ENCODE measurements around the gene ZNF69. TPM values are rescaled to one million over a fixed set of nuclear protein-coding genes. Genes with fewer than 3 reads are reported as not detected.
A peak's percentile ranks its signal among the peaks of the same experiment; 100 is the strongest.
"Not testable (repeated sequence)": the region's sequence is repeated elsewhere in the genome, so short reads cannot be mapped to it uniquely, and the experiment has no call there.

The ZNF69 gene
- total and polyA plus RNA-seq, 5 donors from 2014 or later = 0.86 to 2.6 (median 2.0) TPM

- H3K9me3 ChIP-seq (ENCODE audit: control insufficient read depth in 2 of 2, low read length in 2 of 2) = peaks cover 44 to 61% of the 10 kb centered on the region in 2 experiments
- H3K4me3 ChIP-seq (ENCODE audit: low read depth, low read length) = no peak overlapping the region
Observed at GRCh38 chr19:11905928-11906327, 18.3 kb downstream of the ZNF69 start.

DNA sequence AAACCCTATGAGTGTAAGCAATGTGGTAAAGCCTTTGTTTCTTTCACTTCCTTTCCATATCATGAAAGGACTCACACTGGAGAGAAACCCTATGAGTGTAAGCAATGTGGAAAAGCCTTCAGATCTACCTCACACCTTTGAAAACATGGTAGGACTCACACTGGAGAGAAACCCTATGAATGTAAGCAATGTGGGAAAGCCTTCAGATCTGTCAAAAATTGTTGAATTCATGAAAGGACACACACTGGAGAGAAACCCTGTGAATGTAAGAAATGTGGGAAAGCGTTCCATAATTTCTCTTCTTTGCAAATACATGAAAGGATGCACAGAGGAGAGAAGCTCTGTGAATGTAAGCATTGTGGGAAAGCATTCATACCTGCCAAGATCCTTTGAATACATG is 24.4 kb downstream of the ZNF69 start:
- not testable (repeated sequence) for H3K27me3 ChIP-seq (ENCODE audit: control insufficient read depth, insufficient read depth, low read length); H3K36me3 Mint-ChIP-seq; H3K4me1 ChIP-seq (ENCODE audit: control insufficient read depth, insufficient read depth, low read length, poor library complexity, severe bottlenecking); DNase-seq; H3K27ac ChIP-seq (ENCODE audit: insufficient read depth, low read length, poor library complexity, severe bottlenecking); H3K4me3 Mint-ChIP-seq; H3K4me1 Mint-ChIP-seq; H3K4me3 ChIP-seq (ENCODE audit: low read depth, low read length); H3K27ac Mint-ChIP-seq; H3K36me3 ChIP-seq (ENCODE audit: control insufficient read depth, insufficient read depth, low read length); H3K27me3 Mint-ChIP-seq; ATAC-seq (ENCODE audit: low read depth in 2 of 2)
- H3K9me3 ChIP-seq (ENCODE audit: control insufficient read depth in 2 of 2, low read length in 2 of 2) = peaks cover 17 to 30% of the 10 kb centered on the region in 2 experiments
- peaks cover 0 to 74% (median 6%) of the 10 kb centered on the region in 7 donors for H3K9me3 Mint-ChIP-seq

More at GRCh38 chr19:11905928-11906327, 18.3 kb downstream of the ZNF69 start:
- H3K9me3 Mint-ChIP-seq = peaks cover 0 to 85% (median 28%) of the 10 kb centered on the region in 7 donors
- H3K4me3 Mint-ChIP-seq = no peak overlapping the region
- ATAC-seq (ENCODE audit: low read depth in 2 of 2) (no peak), DNase-seq (no peak)
- no peak overlapping the region for H3K27ac Mint-ChIP-seq
- peaks cover 17% of the 10 kb centered on the region for H3K36me3 ChIP-seq (ENCODE audit: control insufficient read depth, insufficient read depth, low read length)
- no peaks in the 10 kb centered on the region for H3K27me3 ChIP-seq (ENCODE audit: control insufficient read depth, insufficient read depth, low read length)
- H3K27me3 Mint-ChIP-seq = no peaks in the 10 kb centered on the region
- H3K27ac ChIP-seq (ENCODE audit: insufficient read depth, low read length, poor library complexity, severe bottlenecking) = no peak overlapping the region
- peaks cover 25% of the 10 kb centered on the region for H3K36me3 Mint-ChIP-seq
- H3K4me1 ChIP-seq (ENCODE audit: control insufficient read depth, insufficient read depth, low read length, poor library complexity, severe bottlenecking) = no peaks in the 10 kb centered on the region
- peaks cover 0 to 3% (median 0%) of the 10 kb centered on the region in 4 donors for H3K4me1 Mint-ChIP-seq

- ATAC-seq (ENCODE audit: low read depth in 2 of 2); H3K36me3 ChIP-seq (ENCODE audit: control insufficient read depth, insufficient read depth, low read length); H3K27ac ChIP-seq (ENCODE audit: insufficient read depth, low read length, poor library complexity, severe bottlenecking); H3K4me1 ChIP-seq (ENCODE audit: control insufficient read depth, insufficient read depth, low read length, poor library complexity, severe bottlenecking); H3K4me3 ChIP-seq (ENCODE audit: low read depth, low read length); H3K36me3 Mint-ChIP-seq; H3K4me1 Mint-ChIP-seq; H3K27ac Mint-ChIP-seq; H3K27me3 Mint-ChIP-seq; H3K27me3 ChIP-seq (ENCODE audit: control insufficient read depth, insufficient read depth, low read length); DNase-seq; H3K4me3 Mint-ChIP-seq: not testable (repeated sequence)
- peaks cover 0 to 52% (median 5%) of the 10 kb centered on the region in 7 donors for H3K9me3 Mint-ChIP-seq
- H3K9me3 ChIP-seq (ENCODE audit: control insufficient read depth in 2 of 2, low read length in 2 of 2) = peaks cover 16 to 25% of the 10 kb centered on the region in 2 experiments
Observed at GRCh38 chr19:11914417-11915051, 27.0 kb downstream of the ZNF69 start.

- Histone ChIP-seq H3K4me3 (ENCODE audit: low read depth, low read length) (no peak overlapping the region), H3K36me3 (ENCODE audit: control insufficient read depth, insufficient read depth, low read length) (no peaks in the 10 kb centered on the region), H3K27ac (ENCODE audit: insufficient read depth, low read length, poor library complexity, severe bottlenecking) (no peak overlapping the region), H3K9me3 (ENCODE audit: control insufficient read depth in 2 of 2, low read length in 2 of 2) (no peaks in the 10 kb centered on the region), H3K27me3 (ENCODE audit: control insufficient read depth, insufficient read depth, low read length) (no peaks in the 10 kb centered on the region), H3K4me1 (ENCODE audit: control insufficient read depth, insufficient read depth, low read length, poor library complexity, severe bottlenecking) (peaks cover 21% of the 10 kb centered on the region)
- DNase-seq (no peak), ATAC-seq (ENCODE audit: low read depth in 2 of 2) (no peak)
- Mint-ChIP-seq H3K9me3 (peaks cover 0 to 9% (median 1%) of the 10 kb centered on the region in 7 donors), H3K36me3 (peaks cover 4% of the 10 kb centered on the region), H3K4me3 (peak overlapping the region in 2 of 4 donors; percentile 52 to 73), H3K27me3 (peaks cover 4% of the 10 kb centered on the region), H3K27ac (no peak overlapping the region), H3K4me1 (peaks cover 14 to 33% (median 23%) of the 10 kb centered on the region in 4 donors)
Observed at GRCh38 chr19:11921852-11922495, 34.4 kb downstream of the ZNF69 start.

DNA sequence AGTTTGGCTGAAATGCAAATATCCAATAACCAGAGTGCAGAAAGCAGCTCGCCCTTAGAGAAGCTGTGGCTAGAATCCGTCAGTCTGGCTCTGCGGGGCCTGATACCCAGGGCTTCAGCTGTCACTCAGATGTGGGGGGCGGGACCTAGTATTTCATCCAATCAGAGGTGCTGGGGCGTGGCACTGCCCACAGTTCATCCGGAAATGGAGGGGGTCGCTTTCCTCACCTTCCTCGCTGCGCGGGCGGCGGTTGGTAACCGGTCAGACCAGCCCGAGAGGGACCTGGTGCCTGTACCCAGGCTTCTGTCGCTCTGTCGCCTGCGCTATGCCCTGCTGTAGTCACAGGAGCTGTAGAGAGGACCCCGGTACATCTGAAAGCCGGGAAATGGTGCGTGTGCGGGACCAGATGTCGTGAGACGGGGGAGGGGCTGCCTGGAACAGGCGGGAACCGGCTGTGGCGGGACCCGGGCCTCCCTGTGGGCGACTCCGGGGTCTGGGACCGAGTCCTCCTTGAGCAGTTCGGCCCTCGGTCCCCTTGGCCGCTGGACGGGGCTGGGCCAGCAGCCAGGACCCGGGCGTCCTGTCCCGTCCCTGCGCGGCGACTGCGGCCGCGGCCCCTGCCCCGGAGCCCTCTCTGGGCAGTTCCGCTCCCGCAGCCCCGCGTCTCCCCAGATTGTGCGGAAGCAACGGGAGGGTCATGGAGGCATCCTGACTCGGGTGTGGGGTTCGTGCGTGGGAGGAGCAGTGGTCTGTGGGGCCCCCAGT is 37.5 kb downstream of the ZNF69 start, which contains the start of gene ZNF700:
Gene ZNF700 (plus strand): TSS at position 222 of the 765 bp plus-strand sequence. CDS start 104 bp downstream, at position 326.
- H3K27me3 Mint-ChIP-seq = peaks cover 4% of the 10 kb centered on the region
- peaks cover 0 to 7% (median 0%) of the 10 kb centered on the region in 7 donors for H3K9me3 Mint-ChIP-seq
- ATAC-seq (ENCODE audit: low read depth in 2 of 2) = peak; percentile 90 to 92
- H3K36me3 ChIP-seq (ENCODE audit: control insufficient read depth, insufficient read depth, low read length) = peaks cover 8% of the 10 kb centered on the region
- H3K27ac ChIP-seq (ENCODE audit: insufficient read depth, low read length, poor library complexity, severe bottlenecking) = peak within 1 kb of the TSS; percentile 87
- H3K4me1 Mint-ChIP-seq = peaks cover 14 to 51% (median 31%) of the 10 kb centered on the region in 4 donors
- H3K36me3 Mint-ChIP-seq = peaks cover 14% of the 10 kb centered on the region
- peaks cover 3 to 9% of the 10 kb centered on the region in 2 experiments for H3K9me3 ChIP-seq (ENCODE audit: control insufficient read depth in 2 of 2, low read length in 2 of 2)
- H3K4me3 ChIP-seq (ENCODE audit: low read depth, low read length) = peak within 1 kb of the TSS; percentile 88
- H3K4me3 Mint-ChIP-seq = peak within 1 kb of the TSS; percentile 94 to 99 (median 96)
- peaks cover 21% of the 10 kb centered on the region for H3K4me1 ChIP-seq (ENCODE audit: control insufficient read depth, insufficient read depth, low read length, poor library complexity, severe bottlenecking)
- peak; percentile 85 to 95 (median 91) for DNase-seq
- peak within 1 kb of the TSS; percentile 91 to 99 (median 98) for H3K27ac Mint-ChIP-seq
- no peaks in the 10 kb centered on the region for H3K27me3 ChIP-seq (ENCODE audit: control insufficient read depth, insufficient read depth, low read length)

GRCh38 chr19:11925651-11926187 is 38.1 kb downstream of the ZNF69 start:
- H3K4me1 Mint-ChIP-seq = peaks cover 14 to 57% (median 36%) of the 10 kb centered on the region in 4 donors
- DNase-seq; H3K27me3 Mint-ChIP-seq; H3K9me3 Mint-ChIP-seq; ATAC-seq (ENCODE audit: low read depth in 2 of 2); H3K27me3 ChIP-seq (ENCODE audit: control insufficient read depth, insufficient read depth, low read length): not testable (repeated sequence)
- peaks cover 20% of the 10 kb centered on the region for H3K36me3 Mint-ChIP-seq
- peak overlapping the region; percentile 33 to 91 (median 78) for H3K27ac Mint-ChIP-seq
- Histone ChIP-seq H3K36me3 (ENCODE audit: control insufficient read depth, insufficient read depth, low read length) (peaks cover 12% of the 10 kb centered on the region), H3K4me3 (ENCODE audit: low read depth, low read length) (peak overlapping the region; percentile 68), H3K27ac (ENCODE audit: insufficient read depth, low read length, poor library complexity, severe bottlenecking) (peak overlapping the region; percentile 87), H3K9me3 (ENCODE audit: control insufficient read depth in 2 of 2, low read length in 2 of 2) (peaks cover 6 to 15% of the 10 kb centered on the region in 2 experiments), H3K4me1 (ENCODE audit: control insufficient read depth, insufficient read depth, low read length, poor library complexity, severe bottlenecking) (peaks cover 21% of the 10 kb centered on the region)
- peak overlapping the region; percentile 76 to 98 (median 94) for H3K4me3 Mint-ChIP-seq

DNA sequence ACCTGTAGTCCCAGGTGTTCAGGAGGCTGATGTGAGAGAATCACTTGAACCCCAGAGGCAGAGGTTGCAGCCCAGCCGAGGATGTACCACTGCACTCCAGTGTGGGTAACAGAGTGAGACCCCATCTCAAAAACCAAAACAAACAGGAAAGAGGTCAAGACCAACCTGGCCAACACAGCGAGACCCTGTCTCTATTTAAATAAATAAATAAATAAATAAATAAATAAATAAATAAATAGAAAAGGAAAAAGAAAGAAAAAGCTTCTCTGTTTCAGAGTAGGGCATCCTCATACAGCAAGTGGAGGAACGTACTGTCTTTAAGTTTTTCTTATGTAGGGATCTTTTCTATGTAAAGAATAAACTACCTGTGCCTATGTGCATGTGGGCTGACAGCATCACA is 39.6 kb downstream of the ZNF69 start:
- peaks cover 14 to 66% (median 43%) of the 10 kb centered on the region in 4 donors for H3K4me1 Mint-ChIP-seq
- no peak for ATAC-seq (ENCODE audit: low read depth in 2 of 2)
- H3K36me3 Mint-ChIP-seq = peaks cover 29% of the 10 kb centered on the region
- peak overlapping the region in 1 of 3 donors; percentile 91 for H3K27ac Mint-ChIP-seq
- peaks cover 4% of the 10 kb centered on the region for H3K27me3 Mint-ChIP-seq
- peaks cover 15 to 25% of the 10 kb centered on the region in 2 experiments for H3K9me3 ChIP-seq (ENCODE audit: control insufficient read depth in 2 of 2, low read length in 2 of 2)
- H3K9me3 Mint-ChIP-seq = peaks cover 0 to 15% (median 3%) of the 10 kb centered on the region in 7 donors
- H3K27ac ChIP-seq (ENCODE audit: insufficient read depth, low read length, poor library complexity, severe bottlenecking) = no peak overlapping the region
- no peak for DNase-seq
- peaks cover 21% of the 10 kb centered on the region for H3K4me1 ChIP-seq (ENCODE audit: control insufficient read depth, insufficient read depth, low read length, poor library complexity, severe bottlenecking)
- peak overlapping the region in 3 of 4 donors; percentile 8 to 92 (median 66) for H3K4me3 Mint-ChIP-seq
- H3K27me3 ChIP-seq (ENCODE audit: control insufficient read depth, insufficient read depth, low read length) = no peaks in the 10 kb centered on the region
- H3K36me3 ChIP-seq (ENCODE audit: control insufficient read depth, insufficient read depth, low read length) = peaks cover 14% of the 10 kb centered on the region
- no peak overlapping the region for H3K4me3 ChIP-seq (ENCODE audit: low read depth, low read length)

Data from CD4-positive, CD25-positive, alpha-beta regulatory T cell (primary cell).